Naive thymus-derived CD4-positive, alpha-beta T cell (primary cell): ENCODE measurements around the gene SORL1-AS1.

Experiments
- ATAC-seq: fragments of 150-1000 bp; cut with Tn5 transposase; 2 replicates; pipeline ENCODE4 v1.10.0; 2021; ENCODE audit warnings: mild to moderate bottlenecking, moderate library complexity
- CTCF ChIA-PET: fragments of 350-600 bp; sonication (Branson Sonifier 250); formaldehyde crosslinking; loops from one replicate; lab custom pipeline; 2021; ENCODE audit warnings: antibody characterized with exemption; lab: Charles Lee
- POLR2A ChIA-PET: fragments of 350-600 bp; sonication (Branson Sonifier 250); formaldehyde crosslinking; loops from one replicate; lab custom pipeline; 2021; ENCODE audit warnings: antibody characterized with exemption, inconsistent platforms; lab: Charles Lee
- DNase-seq, 9 donors: peaks; one replicate each; pipeline versions ENCODE4 v3.0.0 to v3.0.0-alpha.2; 2020 to 2022; ENCODE audit warnings: mixed read lengths in 1 of 9
- H3K27ac ChIP-seq: one replicate; pipeline ENCODE4 v1.7.0; 2013; ENCODE audit warnings: mild to moderate bottlenecking, low read depth, low read length, moderate library complexity
- H3K27me3 ChIP-seq, 2 donors: one replicate each; pipeline ENCODE4 v1.7.0; 2013; ENCODE audit warnings: low read length in 2 of 2, mild to moderate bottlenecking in 2 of 2, moderate library complexity in 2 of 2; ENCODE audit not compliant: control insufficient read depth in 2 of 2, insufficient read depth in 2 of 2
- H3K36me3 ChIP-seq, 3 experiments: 1 replicate in 2 of 3; 2 replicates in 1 of 3; pipeline ENCODE4 v1.7.0; 2013; ENCODE audit warnings: low read length in 3 of 3, mild to moderate bottlenecking in 3 of 3, moderate library complexity in 1 of 3; ENCODE audit not compliant: insufficient read depth in 3 of 3, control insufficient read depth in 2 of 3
- H3K4me1 ChIP-seq, 2 donors: one replicate each; pipeline ENCODE4 v1.7.0; 2013; ENCODE audit warnings: low read length in 2 of 2, mild to moderate bottlenecking in 2 of 2, moderate library complexity in 1 of 2; ENCODE audit not compliant: control insufficient read depth in 2 of 2, insufficient read depth in 2 of 2
- H3K4me3 ChIP-seq: 2 replicates; pipeline ENCODE4 v1.7.0; 2013; ENCODE audit warnings: mild to moderate bottlenecking, low read length
- H3K9me3 ChIP-seq, 3 experiments: 1 replicate in 2 of 3; 2 replicates in 1 of 3; pipeline ENCODE4 v1.7.0; 2013; ENCODE audit warnings: low read length in 3 of 3; ENCODE audit not compliant: control insufficient read depth in 2 of 3
- H3K27ac Mint-ChIP-seq, 9 donors: one replicate each; pipeline ENCODE4 v1.8.0; 2020 to 2022; ENCODE audit warnings: mixed read lengths in 9 of 9, mild to moderate bottlenecking in 8 of 9, moderate library complexity in 5 of 9, inconsistent platforms in 2 of 9
- H3K27me3 Mint-ChIP-seq, 5 donors: one replicate each; pipeline ENCODE4 v1.8.0; 2021 to 2022; ENCODE audit warnings: mixed read lengths in 5 of 5, mild to moderate bottlenecking in 1 of 5
- H3K36me3 Mint-ChIP-seq, 5 donors: one replicate each; pipeline ENCODE4 v1.8.0; 2020 to 2022; ENCODE audit warnings: mixed read lengths in 5 of 5, mild to moderate bottlenecking in 3 of 5, inconsistent platforms in 1 of 5
- H3K4me1 Mint-ChIP-seq, 7 donors: one replicate each; pipeline ENCODE4 v1.8.0; 2020 to 2022; ENCODE audit warnings: mixed read lengths in 7 of 7, mild to moderate bottlenecking in 3 of 7, inconsistent platforms in 1 of 7
- H3K4me3 Mint-ChIP-seq, 10 donors: one replicate each; pipeline ENCODE4 v1.8.0; 2020 to 2022; ENCODE audit warnings: mild to moderate bottlenecking in 10 of 10, mixed read lengths in 10 of 10, moderate library complexity in 6 of 10, inconsistent platforms in 2 of 10
- H3K9me3 Mint-ChIP-seq, 11 donors: one replicate each; pipeline ENCODE4 v1.8.0; 2020 to 2022; ENCODE audit warnings: mixed read lengths in 11 of 11, mild to moderate bottlenecking in 4 of 11, inconsistent platforms in 1 of 11, moderate library complexity in 1 of 11
- intact Hi-C, 2 donors: fragments of 100-400 bp; cut with micrococcal nuclease; formaldehyde crosslinking; loops; one replicate each; pipeline ENCODE4 v1.15.1; 2023

SORL1-AS1 gene

GRCh38 chr11:121466063-121466794 is 13.5 kb upstream of the SORL1-AS1 start:
- Mint-ChIP-seq H3K4me1 (peaks cover 85 to 99% (median 94%) of the 10 kb centered on the region in 7 donors), H3K27ac (peak overlapping the region; percentile 88 to 99 (median 94)), H3K27me3 (no peaks in the 10 kb centered on the region), H3K4me3 (peak overlapping the region; percentile 70 to 99 (median 82)), H3K9me3 (no peaks in the 10 kb centered on the region), H3K36me3 (peaks cover 7 to 32% (median 13%) of the 10 kb centered on the region in 5 donors)
- peaks cover 91 to 94% of the 10 kb centered on the region in 2 donors for H3K4me1 ChIP-seq
- DNase-seq (peak in 3 of 9 donors; percentile 22 to 46 (median 42)), ATAC-seq (no peak)
- no peaks in the 10 kb centered on the region for H3K9me3 ChIP-seq
- H3K27ac ChIP-seq: peak overlapping the region; percentile 77
- H3K4me3 ChIP-seq: peak overlapping the region; percentile 6
- no peaks in the 10 kb centered on the region for H3K27me3 ChIP-seq
- intact Hi-C loops: loop anchor here in 1 of 2 donors (10.0 kb wide), 1 partner anchor 1599 kb away; the partner anchor contains the start of gene HSPA8
- ChIA-PET CTCF (interaction anchor here (1.6 to 8.2 kb wide), 2 partner anchors 10 to 15 kb away, joined by 4 to 68 read pairs; partner anchors contain the start of genes SORL1 and SORL1-AS1), POLR2A (interaction anchor here (0.7 to 13.5 kb wide), 8 partner anchors 9 to 174 kb away, joined by 3 to 425 read pairs (median 6); partner anchors contain the start of genes SC5D, SORL1 and SORL1-AS1)
- H3K36me3 ChIP-seq: peaks cover 5 to 20% (median 8%) of the 10 kb centered on the region in 3 experiments

GRCh38 chr11:121465709-121466062 is 12.9 kb upstream of the SORL1-AS1 start:
- ATAC-seq (no peak), DNase-seq (no peak)
- Histone ChIP-seq H3K9me3 (no peaks in the 10 kb centered on the region), H3K4me3 (peak overlapping the region; percentile 6), H3K27me3 (no peaks in the 10 kb centered on the region), H3K36me3 (peaks cover 0 to 15% (median 3%) of the 10 kb centered on the region in 3 experiments), H3K27ac (peak overlapping the region; percentile 77), H3K4me1 (peaks cover 92 to 96% of the 10 kb centered on the region in 2 donors)
- peak overlapping the region; percentile 70 to 99 (median 82) for H3K4me3 Mint-ChIP-seq
- ChIA-PET POLR2A (interaction anchor here (0.5 to 13.5 kb wide), 6 partner anchors 9 to 28 kb away, joined by 3 to 425 read pairs (median 6); partner anchors contain the start of genes SORL1 and SORL1-AS1), CTCF (interaction anchor here (1.6 to 8.2 kb wide), 2 partner anchors 9 to 15 kb away, joined by 4 to 68 read pairs; partner anchors contain the start of genes SORL1 and SORL1-AS1)
- H3K36me3 Mint-ChIP-seq: peaks cover 7 to 29% (median 11%) of the 10 kb centered on the region in 5 donors
- H3K9me3 Mint-ChIP-seq: no peaks in the 10 kb centered on the region
- H3K27me3 Mint-ChIP-seq: no peaks in the 10 kb centered on the region
- H3K27ac Mint-ChIP-seq: peak overlapping the region; percentile 88 to 99 (median 94)
- H3K4me1 Mint-ChIP-seq: peaks cover 91 to 99% (median 95%) of the 10 kb centered on the region in 7 donors
- intact Hi-C loops: loop anchor here in 1 of 2 donors (2.0 to 10.0 kb wide), 2 partner anchors 137 to 1599 kb away; partner anchors contain the start of gene HSPA8

DNA sequence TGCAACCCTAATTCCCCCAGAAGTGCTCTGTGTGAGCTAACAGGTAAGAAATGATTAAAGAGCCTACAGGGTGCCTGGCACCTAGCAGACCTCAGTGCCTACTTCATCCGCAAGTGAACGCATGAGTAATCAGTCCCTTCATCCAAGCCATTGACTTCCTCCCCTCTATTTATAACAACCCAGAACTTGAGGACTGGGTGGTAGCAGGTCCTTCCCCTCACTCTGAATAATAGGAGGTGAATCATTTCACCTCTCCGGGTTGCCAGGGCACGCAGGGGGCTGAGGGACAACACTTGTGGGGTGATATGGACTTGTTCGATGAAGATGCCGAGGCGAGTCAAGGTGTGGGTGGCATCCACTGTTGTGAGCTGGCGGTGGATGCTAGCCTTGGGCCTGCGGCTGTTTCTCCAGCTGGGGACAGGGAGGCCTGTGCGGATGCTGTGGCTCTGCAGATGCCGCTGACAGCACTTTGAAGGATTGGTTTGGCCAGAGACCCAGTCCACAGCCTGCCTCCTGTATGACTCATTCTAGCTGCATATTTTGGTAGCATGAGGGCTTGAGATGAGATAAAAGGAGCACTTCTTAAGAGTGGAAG is 11.7 kb upstream of the SORL1-AS1 start:
- Mint-ChIP-seq H3K36me3 (peaks cover under 1 to 30% (median 1%) of the 10 kb centered on the region in 5 donors), H3K27ac (peak overlapping the region; percentile 85 to 99 (median 92)), H3K9me3 (no peaks in the 10 kb centered on the region), H3K4me3 (peak overlapping the region; percentile 50 to 99 (median 80)), H3K27me3 (no peaks in the 10 kb centered on the region), H3K4me1 (peaks cover 92 to 100% (median 96%) of the 10 kb centered on the region in 7 donors)
- peaks cover 97 to 99% of the 10 kb centered on the region in 2 donors for H3K4me1 ChIP-seq
- intact Hi-C loops: loop anchor here (1.0 to 10.0 kb wide), 4 partner anchors 12 to 1600 kb away; partner anchors contain the start of genes SORL1 (in 2 of the 2), SORL1-AS1 (in 2 of the 2) and HSPA8 (in 1 of the 2)
- ChIA-PET CTCF (interaction anchor here (0.7 to 8.2 kb wide), 2 partner anchors 14 to 130 kb away, joined by 3 to 68 read pairs; partner anchors contain the start of genes SORL1 and SORL1-AS1), POLR2A (interaction anchor here (0.6 to 13.5 kb wide), 13 partner anchors 9 to 138 kb away, joined by 3 to 425 read pairs (median 6); partner anchors contain the start of genes SORL1 and SORL1-AS1)
- ATAC-seq: peak; percentile 66
- H3K27ac ChIP-seq: peak overlapping the region; percentile 77
- no peaks in the 10 kb centered on the region for H3K27me3 ChIP-seq
- peaks cover 0 to 3% (median 0%) of the 10 kb centered on the region in 3 experiments for H3K36me3 ChIP-seq
- DNase-seq: peak in 7 of 9 donors; percentile 29 to 83 (median 45)
- peak overlapping the region; percentile 23 for H3K4me3 ChIP-seq
- H3K9me3 ChIP-seq: no peaks in the 10 kb centered on the region

DNA sequence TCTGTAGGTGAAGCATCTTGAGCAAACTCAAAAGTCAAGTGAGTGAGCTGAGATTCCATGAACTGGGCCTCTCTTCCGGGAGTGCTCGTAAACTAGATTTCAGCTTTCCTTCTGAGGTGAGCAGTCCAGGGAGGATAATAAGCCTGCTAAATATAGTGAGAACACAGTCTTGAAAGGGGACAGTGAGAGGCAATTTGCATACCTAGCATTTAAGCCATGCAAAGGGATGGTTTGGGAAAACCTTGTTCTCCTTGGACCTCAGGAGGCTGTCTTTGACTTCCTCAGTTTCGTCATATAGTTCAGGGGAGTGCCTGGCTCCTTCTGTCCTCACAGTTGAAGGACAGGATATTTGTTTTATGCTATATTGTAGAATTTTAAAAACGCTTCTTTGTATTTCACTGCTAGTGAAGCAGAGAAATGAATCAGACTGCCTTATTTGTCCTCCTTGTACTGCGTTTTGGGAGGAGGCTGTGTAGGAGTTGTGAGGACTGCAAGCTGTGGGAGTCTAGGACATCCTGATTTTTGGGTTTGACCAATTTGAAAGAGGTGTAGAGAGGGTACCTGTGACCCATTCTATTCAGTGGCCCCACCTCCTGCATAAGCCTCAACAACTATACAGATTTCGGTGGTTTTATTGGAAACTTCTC is 11.0 kb upstream of the SORL1-AS1 start:
- DNase-seq (peak in 1 of 9 donors; percentile 27), ATAC-seq (no peak)
- CTCF ChIA-PET: interaction anchor here (1.7 to 8.2 kb wide), 2 partner anchors 13 to 20 kb away, joined by 6 to 68 read pairs; partner anchors contain the start of genes SORL1 and SORL1-AS1
- Mint-ChIP-seq H3K27ac (peak overlapping the region; percentile 88 to 99 (median 94)), H3K4me1 (peaks cover 92 to 100% (median 96%) of the 10 kb centered on the region in 7 donors), H3K36me3 (peaks cover 0 to 33% (median 4%) of the 10 kb centered on the region in 5 donors), H3K9me3 (no peaks in the 10 kb centered on the region), H3K27me3 (no peaks in the 10 kb centered on the region), H3K4me3 (peak overlapping the region; percentile 56 to 99 (median 80))
- POLR2A ChIA-PET: interaction anchor here (0.6 to 13.5 kb wide), 15 partner anchors 8 to 137 kb away, joined by 3 to 425 read pairs (median 3); partner anchors contain the start of genes SORL1 and SORL1-AS1
- Histone ChIP-seq H3K9me3 (no peaks in the 10 kb centered on the region), H3K4me3 (peak overlapping the region; percentile 23), H3K4me1 (peaks cover 97 to 99% of the 10 kb centered on the region in 2 donors), H3K36me3 (no peaks in the 10 kb centered on the region), H3K27ac (peak overlapping the region; percentile 77), H3K27me3 (no peaks in the 10 kb centered on the region)
- intact Hi-C loops: loop anchor here (1.0 to 10.0 kb wide), 4 partner anchors 12 to 1601 kb away; partner anchors contain the start of genes SORL1 (in 2 of the 2), SORL1-AS1 (in 2 of the 2) and HSPA8 (in 1 of the 2)

DNA sequence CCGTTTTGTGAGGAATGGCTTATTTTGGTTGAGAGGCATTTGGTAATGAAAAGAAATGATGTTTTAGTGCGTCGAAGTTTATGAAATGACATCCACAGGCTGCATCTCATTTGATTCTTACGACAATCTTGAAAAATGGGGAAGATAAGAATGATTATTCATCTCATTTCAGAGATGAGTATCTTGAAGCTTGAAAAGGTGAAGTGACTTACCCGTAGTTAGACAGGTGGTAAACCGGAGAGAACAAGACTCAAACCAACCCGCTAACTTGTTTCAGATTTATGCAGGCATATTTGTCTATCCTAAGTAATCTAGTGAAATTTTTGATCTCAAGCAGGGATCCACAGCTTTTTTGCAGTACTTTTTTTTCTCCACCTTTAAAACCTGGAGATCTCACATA is 9.1 kb upstream of the SORL1-AS1 start:
- peak overlapping the region; percentile 77 for H3K27ac ChIP-seq
- Mint-ChIP-seq H3K27me3 (no peaks in the 10 kb centered on the region), H3K4me1 (peaks cover 90 to 100% (median 98%) of the 10 kb centered on the region in 7 donors), H3K4me3 (peak overlapping the region in 9 of 10 donors; percentile 7 to 99 (median 60)), H3K9me3 (no peaks in the 10 kb centered on the region), H3K27ac (peak overlapping the region; percentile 88 to 99 (median 94)), H3K36me3 (peaks cover 0 to 47% (median 20%) of the 10 kb centered on the region in 5 donors)
- no peaks in the 10 kb centered on the region for H3K27me3 ChIP-seq
- intact Hi-C loops: loop anchor here in 1 of 2 donors (10.0 kb wide), 1 partner anchor 1603 kb away; the partner anchor contains the start of gene HSPA8
- ATAC-seq: no peak
- POLR2A ChIA-PET: interaction anchor here (0.5 to 13.5 kb wide), 6 partner anchors 10 to 139 kb away, joined by 3 to 425 read pairs (median 8); partner anchors contain the start of genes SORL1 and SORL1-AS1
- H3K4me1 ChIP-seq: peaks cover 91 to 97% of the 10 kb centered on the region in 2 donors
- no peak overlapping the region for H3K4me3 ChIP-seq
- CTCF ChIA-PET: interaction anchor here (0.8 to 8.2 kb wide), 3 partner anchors 11 to 42 kb away, joined by 3 to 68 read pairs (median 3); partner anchors contain the start of genes SORL1 and SORL1-AS1
- DNase-seq: no peak
- H3K36me3 ChIP-seq: no peaks in the 10 kb centered on the region
- H3K9me3 ChIP-seq: no peaks in the 10 kb centered on the region
